IMR-90 (cell line): ENCODE results near the gene SNRPE.

ENCODE experiments used
- BHLHE40 ChIP-seq: fragments of 150-350 bp; IDR thresholded peaks from 2 replicates; pipeline ENCODE4 v1.6.1; 2016; ENCODE audit warnings: mild to moderate bottlenecking, low read depth, low read length
- CEBPB ChIP-seq: IDR thresholded peaks from 2 replicates; pipeline ENCODE4 v1.6.1; 2012; ENCODE audit warnings: low read depth, low read length, improper control_type of control experiment
- CHD1 ChIP-seq: IDR thresholded peaks from 2 replicates; pipeline ENCODE4 v1.6.1; 2012; ENCODE audit warnings: low read depth, low read length, improper control_type of control experiment
- MAFK ChIP-seq: IDR thresholded peaks from 2 replicates; pipeline ENCODE4 v1.6.1; 2012; ENCODE audit warnings: low read depth, low read length, improper control_type of control experiment
- MAZ ChIP-seq: IDR thresholded peaks from 2 replicates; pipeline ENCODE4 v1.6.1; 2012; ENCODE audit warnings: low read depth, mild to moderate bottlenecking, low read length, improper control_type of control experiment, moderate library complexity, borderline replicate concordance
- MXI1 ChIP-seq: IDR thresholded peaks from 2 replicates; pipeline ENCODE4 v1.6.1; 2012; ENCODE audit warnings: low read depth, mild to moderate bottlenecking, low read length, moderate library complexity, borderline replicate concordance
- POLR2A ChIP-seq: IDR thresholded peaks from 2 replicates; pipeline ENCODE4 v1.6.1; 2012; ENCODE audit warnings: mild to moderate bottlenecking, low read depth, low read length
- RCOR1 ChIP-seq: IDR thresholded peaks from 2 replicates; pipeline ENCODE4 v1.6.1; 2012; ENCODE audit warnings: mild to moderate bottlenecking, low read length, improper control_type of control experiment; ENCODE audit not compliant: insufficient replicate concordance
- RFX5 ChIP-seq: IDR thresholded peaks from 2 replicates; pipeline ENCODE4 v1.8.0; 2012; ENCODE audit warnings: low read depth, mild to moderate bottlenecking, low read length, moderate library complexity
- SMC3 ChIP-seq: fragments of 150-350 bp; IDR thresholded peaks from 2 replicates; pipeline ENCODE4 v1.6.1; 2016; ENCODE audit warnings: low read depth, mild to moderate bottlenecking, antibody characterized with exemption, low read length, moderate library complexity
- USF2 ChIP-seq: fragments of 150-350 bp; IDR thresholded peaks from 2 replicates; pipeline ENCODE4 v1.6.1; 2017; ENCODE audit warnings: mild to moderate bottlenecking, antibody characterized with exemption, low read length, low read depth
- TF ChIP-seq, protein P1 (sequence below): conservative IDR thresholded peaks from 2 replicates; pipeline ENCODE4 v1.5.1; 2012; ENCODE audit warnings: mild to moderate bottlenecking, low read depth, low read length, improper control_type of control experiment
- TF ChIP-seq, protein P2 (sequence below): fragments of 150-350 bp; IDR thresholded peaks from 2 replicates; pipeline ENCODE4 v1.6.1; 2016; ENCODE audit warnings: low read depth, mild to moderate bottlenecking, low read length, moderate library complexity, borderline replicate concordance

DNA sequence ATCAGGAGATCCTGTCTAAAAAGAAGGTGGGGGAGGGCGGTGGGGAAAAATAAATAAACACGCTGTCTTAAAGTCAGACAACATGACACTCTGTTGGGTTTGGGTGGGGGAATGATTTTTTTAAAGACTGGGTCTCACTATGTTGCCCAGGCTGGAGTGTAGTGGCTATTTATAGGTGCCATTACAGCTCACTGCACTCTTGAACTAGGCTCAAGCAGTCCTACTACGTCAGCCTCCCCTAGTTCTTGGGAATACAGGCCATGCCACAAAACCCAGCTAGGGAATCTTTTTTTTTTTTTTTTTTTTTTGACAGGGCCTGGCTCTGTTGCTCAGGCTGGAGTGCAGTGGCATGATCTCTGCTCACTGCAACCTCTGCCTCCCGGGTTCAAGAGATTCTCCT, 2.4 kb upstream of the SNRPE start:
- TF ChIP-seq POLR2A, result no peak
- TF ChIP-seq, protein P1, sequence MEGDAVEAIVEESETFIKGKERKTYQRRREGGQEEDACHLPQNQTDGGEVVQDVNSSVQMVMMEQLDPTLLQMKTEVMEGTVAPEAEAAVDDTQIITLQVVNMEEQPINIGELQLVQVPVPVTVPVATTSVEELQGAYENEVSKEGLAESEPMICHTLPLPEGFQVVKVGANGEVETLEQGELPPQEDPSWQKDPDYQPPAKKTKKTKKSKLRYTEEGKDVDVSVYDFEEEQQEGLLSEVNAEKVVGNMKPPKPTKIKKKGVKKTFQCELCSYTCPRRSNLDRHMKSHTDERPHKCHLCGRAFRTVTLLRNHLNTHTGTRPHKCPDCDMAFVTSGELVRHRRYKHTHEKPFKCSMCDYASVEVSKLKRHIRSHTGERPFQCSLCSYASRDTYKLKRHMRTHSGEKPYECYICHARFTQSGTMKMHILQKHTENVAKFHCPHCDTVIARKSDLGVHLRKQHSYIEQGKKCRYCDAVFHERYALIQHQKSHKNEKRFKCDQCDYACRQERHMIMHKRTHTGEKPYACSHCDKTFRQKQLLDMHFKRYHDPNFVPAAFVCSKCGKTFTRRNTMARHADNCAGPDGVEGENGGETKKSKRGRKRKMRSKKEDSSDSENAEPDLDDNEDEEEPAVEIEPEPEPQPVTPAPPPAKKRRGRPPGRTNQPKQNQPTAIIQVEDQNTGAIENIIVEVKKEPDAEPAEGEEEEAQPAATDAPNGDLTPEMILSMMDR, result no peak
- TF ChIP-seq, protein P2, sequence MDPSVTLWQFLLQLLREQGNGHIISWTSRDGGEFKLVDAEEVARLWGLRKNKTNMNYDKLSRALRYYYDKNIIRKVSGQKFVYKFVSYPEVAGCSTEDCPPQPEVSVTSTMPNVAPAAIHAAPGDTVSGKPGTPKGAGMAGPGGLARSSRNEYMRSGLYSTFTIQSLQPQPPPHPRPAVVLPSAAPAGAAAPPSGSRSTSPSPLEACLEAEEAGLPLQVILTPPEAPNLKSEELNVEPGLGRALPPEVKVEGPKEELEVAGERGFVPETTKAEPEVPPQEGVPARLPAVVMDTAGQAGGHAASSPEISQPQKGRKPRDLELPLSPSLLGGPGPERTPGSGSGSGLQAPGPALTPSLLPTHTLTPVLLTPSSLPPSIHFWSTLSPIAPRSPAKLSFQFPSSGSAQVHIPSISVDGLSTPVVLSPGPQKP, result no peak
- no peak for TF ChIP-seq MAFK
- TF ChIP-seq CHD1, result no peak
- TF ChIP-seq CEBPB, result no peak
- no peak for TF ChIP-seq RFX5
- no peak for TF ChIP-seq BHLHE40
- no peak for TF ChIP-seq SMC3
- TF ChIP-seq USF2, result no peak
- no peak for TF ChIP-seq MXI1
- no peak for TF ChIP-seq MAZ
- TF ChIP-seq RCOR1, result no peak
